Upper lobe of left lung (tissue), 4 donors: Measurements from ENCODE around the gene LGR4.

ENCODE experiments used
- EP300 ChIP-seq, 4 donors: sonication (generic); formaldehyde crosslinking; IDR thresholded peaks; one replicate each; pipeline ENCODE4 v1.5.1; 2017; ENCODE audit warnings: antibody characterized with exemption in 4 of 4, control low read depth in 2 of 4
- POLR2A ChIP-seq, 4 donors: fragments of 450-650 bp; IDR thresholded peaks; one replicate each; pipeline ENCODE4 v1.5.1; 2016 to 2017; ENCODE audit warnings: antibody characterized with exemption in 4 of 4, mild to moderate bottlenecking in 2 of 4
- POLR2AphosphoS5 ChIP-seq, 2 donors: sonication (generic); formaldehyde crosslinking; IDR thresholded peaks; one replicate each; pipeline ENCODE4 v1.5.1; 2017; ENCODE audit warnings: antibody characterized with exemption in 2 of 2
- TF ChIP-seq, protein P1 (sequence below), 6 experiments: fragments of 450-650 bp in 4 of 6; fragments of 200-600 bp in 2 of 6; sonication (generic) in 2 of 6; IDR thresholded peaks; one replicate each; pipeline ENCODE4 v1.5.1; 2016 to 2019; ENCODE audit warnings: antibody characterized with exemption in 6 of 6

DNA sequence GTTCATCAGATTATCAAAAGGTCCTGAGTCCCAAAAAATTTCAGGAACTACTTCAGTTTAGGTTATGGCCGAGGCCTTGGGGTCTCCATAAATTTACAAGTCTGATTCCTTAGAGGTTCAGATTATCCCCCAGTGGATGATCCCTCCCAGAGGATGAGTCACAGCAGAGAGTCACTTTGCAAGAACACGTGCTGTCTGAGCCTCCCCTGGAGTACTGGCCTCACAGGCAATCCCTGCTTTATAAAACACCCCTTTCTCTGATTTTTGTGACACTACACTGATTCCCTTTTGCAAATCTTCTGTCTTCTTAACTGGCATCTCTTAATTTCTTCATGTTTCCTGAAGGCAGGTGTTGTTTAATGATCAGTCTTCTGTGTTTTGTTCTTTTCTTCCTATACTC, 154.8 kb downstream of the LGR4 start:
- TF ChIP-seq POLR2A (IDR thresholded peaks at IDR 0.05) = no peak
- TF ChIP-seq, protein P1, sequence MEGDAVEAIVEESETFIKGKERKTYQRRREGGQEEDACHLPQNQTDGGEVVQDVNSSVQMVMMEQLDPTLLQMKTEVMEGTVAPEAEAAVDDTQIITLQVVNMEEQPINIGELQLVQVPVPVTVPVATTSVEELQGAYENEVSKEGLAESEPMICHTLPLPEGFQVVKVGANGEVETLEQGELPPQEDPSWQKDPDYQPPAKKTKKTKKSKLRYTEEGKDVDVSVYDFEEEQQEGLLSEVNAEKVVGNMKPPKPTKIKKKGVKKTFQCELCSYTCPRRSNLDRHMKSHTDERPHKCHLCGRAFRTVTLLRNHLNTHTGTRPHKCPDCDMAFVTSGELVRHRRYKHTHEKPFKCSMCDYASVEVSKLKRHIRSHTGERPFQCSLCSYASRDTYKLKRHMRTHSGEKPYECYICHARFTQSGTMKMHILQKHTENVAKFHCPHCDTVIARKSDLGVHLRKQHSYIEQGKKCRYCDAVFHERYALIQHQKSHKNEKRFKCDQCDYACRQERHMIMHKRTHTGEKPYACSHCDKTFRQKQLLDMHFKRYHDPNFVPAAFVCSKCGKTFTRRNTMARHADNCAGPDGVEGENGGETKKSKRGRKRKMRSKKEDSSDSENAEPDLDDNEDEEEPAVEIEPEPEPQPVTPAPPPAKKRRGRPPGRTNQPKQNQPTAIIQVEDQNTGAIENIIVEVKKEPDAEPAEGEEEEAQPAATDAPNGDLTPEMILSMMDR (IDR thresholded peaks at IDR 0.05) = no peak
- no peak for TF ChIP-seq POLR2AphosphoS5 (IDR thresholded peaks at IDR 0.05)
- TF ChIP-seq EP300 (IDR thresholded peaks at IDR 0.05) = no peak
